Stimulated activated CD8-positive, alpha-beta memory T cell treated with anti-CD3 and anti-CD28 coated beads, Interleukin-15, amount 100 ng/mL, for 4 hours (primary cell): ENCODE data around the gene TNFAIP3.

Experiments
- DNase-seq, 2 donors: peaks; one replicate each; pipeline ENCODE4 v3.0.0-alpha.2; 2020; ENCODE audit warnings: low read depth in 2 of 2

TNFAIP3 gene

DNA sequence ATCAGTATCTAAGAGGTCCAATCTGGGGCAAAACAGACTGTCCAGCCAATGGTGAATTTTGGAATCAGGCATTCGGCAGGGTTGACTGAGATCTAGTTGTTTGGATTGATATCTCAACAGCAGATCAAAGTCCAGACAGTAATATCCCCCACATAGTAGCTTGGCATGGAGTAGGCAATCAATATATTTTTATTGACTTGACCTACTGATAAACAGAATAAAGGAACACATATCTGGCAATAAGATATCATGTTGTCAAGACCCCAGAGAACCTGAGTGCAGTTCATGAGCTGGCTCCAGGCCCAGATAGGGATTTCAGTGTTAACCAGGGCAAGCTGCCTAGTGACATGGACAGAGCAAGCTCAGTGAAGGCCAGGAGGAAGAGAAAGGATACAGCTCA lies 34.4 kb downstream of the TNFAIP3 start:
- DNase-seq, result no peak

DNA sequence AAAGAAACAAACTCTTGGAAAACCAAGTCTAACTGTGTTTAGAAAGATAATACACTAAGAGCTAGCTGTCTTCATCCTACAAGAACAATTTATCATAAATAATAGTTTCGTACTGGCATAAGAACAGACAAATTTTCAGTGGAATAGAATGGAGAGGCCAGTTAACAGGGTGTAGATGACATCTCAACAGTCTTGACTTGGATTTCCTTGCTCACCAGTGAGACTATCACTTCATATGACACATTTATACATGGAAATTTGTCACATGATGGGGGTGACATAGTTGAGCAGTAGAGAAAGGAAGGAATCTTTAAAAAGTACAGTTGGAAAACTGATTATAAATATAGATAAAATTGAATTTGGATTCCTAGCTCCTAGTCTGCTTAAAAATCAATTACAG lies 35.6 kb downstream of the TNFAIP3 start:
- DNase-seq, result no peak

DNA sequence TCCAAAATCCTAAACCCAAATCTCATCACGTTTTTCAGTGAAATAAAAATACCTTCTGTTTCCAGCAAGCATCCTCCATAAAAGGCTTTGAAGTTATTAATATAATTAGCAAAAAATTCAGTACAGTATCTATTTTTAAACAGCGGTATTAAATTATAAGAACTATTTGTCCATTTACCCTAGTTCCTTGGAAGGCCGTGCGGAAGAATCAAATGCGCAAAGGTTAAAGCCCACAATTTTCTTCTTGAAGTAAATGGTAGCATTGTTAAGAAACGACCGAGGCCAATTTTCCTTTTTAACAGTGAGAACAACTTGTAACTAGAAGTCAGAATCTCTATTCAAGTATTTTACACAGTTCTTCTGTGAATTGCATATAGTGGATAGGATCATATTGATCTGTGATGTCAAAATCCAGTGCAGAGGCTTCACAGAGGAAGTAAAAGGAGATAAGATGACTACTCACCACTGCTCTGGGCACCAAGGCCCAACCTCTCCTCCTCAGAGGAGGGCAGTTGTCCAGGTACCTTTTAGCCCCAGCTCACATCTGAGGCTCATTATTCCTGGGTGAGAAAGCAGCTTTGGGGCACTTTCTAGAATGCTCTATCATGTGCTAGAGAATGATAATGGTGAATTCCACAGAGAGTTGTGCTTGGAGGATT lies 36.3 kb downstream of the TNFAIP3 start:
- DNase-seq, result no peak

DNA sequence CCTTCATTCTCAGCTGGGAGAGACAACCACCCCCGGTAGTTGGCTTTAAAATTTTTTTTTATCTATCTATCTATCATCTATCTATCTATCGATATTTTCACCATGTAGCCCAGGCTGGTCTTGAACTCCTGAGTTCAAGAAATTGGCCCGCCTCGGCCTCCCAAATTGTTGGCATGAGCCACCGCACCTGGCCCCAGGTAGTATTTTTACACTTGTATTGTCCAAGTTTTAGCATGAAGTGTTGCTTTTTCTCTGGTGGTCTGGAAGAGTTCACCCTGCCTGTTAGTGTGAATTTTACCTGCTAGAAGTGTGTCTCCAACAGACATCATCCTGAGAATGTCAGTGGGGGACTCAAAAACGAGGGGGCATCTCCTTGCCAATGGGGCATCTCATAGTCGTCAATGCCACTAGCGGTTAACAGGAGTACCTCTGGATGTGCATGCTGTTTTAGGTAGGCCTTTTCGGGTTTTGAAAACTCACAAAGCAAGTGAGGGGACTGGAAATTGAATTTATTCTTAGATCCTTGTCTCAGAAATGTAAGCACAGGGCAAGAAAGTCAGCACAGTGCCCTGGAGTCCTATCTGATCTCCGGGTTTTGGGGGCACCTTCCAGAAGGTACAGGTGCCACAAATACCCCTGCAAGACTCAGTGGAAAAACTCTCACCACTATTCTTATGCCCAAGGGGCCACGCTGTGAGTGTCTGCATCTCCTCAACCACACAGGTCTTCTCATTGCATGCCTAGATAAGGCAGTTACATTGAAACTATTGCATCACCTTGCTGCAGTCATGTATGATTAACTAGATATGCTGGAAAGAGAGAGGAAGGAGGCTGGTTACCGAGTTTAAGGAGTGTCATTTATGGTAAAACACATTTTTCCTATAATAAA lies 37.1 kb downstream of the TNFAIP3 start:
- peak in 1 of 2 donors; percentile 35 for DNase-seq

DNA sequence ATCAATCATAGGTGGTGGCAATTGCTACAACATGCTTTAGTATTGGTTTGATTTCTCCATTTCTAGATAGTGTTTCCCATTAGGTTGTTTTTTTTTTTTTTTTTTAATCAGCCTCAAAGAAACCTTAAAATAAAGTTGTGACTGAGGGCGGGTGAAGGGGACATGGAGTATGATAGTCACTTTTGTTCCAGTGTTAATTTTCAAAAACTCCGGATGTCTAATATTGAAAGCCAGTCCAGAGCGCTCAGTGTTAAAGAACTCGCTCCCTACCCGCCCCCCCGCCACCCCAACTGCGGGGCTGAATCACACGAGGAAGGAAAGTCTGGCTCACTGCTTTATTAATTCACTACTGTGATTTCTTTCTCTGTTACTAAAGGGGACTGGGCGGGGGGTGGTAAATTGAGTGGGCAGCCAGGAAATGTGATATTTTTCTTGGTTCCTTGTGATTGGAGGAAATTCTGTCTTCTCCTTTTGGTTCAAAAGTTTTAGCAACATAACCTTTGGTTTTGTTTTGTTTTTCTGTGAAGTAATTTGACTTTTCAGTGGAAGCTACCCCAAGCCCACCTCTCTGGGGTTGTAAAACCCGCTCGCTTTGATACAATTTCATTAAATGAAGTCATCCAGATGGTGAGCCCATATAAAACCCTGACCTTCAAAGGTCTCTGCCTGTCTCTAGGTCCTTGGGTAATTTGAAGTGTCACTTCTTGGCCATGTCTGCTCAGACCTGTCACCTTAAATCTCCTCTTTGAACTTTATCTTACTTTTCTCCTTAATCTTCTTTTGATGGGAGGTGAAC lies 38.0 kb downstream of the TNFAIP3 start:
- DNase-seq, result peak; percentile 68 to 80

DNA sequence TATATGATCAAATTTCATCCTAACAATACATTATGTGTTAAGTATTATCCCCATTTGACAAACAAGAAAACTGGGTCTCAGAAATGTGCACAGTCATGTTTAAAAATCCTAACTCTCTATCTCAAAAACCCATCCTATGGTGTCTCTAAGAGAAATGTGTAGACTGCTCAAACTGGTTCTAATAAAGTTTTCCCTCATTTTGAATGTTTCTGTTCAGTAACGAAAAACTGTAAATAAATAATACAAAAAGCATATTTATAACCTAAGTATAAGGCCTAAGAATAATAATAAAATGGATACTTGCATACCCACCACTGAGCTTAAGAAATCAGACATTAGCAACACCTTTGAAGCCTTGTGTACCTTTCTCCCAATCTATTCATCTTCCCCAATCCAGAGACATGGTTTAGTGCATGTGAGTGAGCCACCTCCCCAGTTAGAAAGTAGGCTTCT lies 39.0 kb downstream of the TNFAIP3 start:
- DNase-seq, result no peak

DNA sequence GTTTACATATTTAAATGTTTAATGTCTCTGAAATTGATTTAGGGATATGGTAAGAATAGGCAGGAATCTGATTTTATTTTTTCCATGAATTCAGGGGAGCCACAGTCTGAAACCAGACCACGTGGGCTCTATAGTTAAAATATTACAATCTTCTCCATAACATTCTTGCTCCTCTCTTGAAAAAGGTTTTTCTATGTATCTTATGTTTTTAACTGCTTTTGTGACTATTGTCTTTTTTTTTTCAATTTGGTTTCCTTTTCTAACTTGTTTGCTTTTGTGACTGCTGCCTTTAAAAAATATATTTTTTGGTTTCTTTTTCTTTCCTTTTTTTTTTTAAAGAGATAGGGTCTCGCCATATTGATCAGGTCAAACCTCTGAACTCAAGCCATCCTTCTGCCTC lies 40.1 kb downstream of the TNFAIP3 start:
- no peak for DNase-seq

DNA sequence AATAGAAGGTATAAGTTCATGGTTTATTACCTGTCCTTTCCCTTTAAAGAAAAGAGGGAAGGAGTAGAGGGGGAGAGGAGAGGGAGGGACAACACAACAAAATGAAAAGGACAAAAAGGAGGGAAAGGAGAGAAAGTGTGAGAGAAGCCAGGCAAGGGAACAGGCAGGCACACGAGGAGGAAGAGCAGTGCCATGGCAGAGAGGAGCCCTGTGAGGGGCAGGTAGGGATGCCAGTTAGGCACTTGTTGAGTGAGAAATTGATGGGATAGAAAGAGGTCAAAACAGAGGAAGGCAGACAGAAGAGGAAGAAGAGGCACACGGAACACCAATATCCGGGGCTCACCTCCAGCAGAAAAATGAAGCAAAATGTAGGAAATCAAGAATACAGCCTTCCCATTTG lies 42.5 kb downstream of the TNFAIP3 start:
- DNase-seq, result no peak

DNA sequence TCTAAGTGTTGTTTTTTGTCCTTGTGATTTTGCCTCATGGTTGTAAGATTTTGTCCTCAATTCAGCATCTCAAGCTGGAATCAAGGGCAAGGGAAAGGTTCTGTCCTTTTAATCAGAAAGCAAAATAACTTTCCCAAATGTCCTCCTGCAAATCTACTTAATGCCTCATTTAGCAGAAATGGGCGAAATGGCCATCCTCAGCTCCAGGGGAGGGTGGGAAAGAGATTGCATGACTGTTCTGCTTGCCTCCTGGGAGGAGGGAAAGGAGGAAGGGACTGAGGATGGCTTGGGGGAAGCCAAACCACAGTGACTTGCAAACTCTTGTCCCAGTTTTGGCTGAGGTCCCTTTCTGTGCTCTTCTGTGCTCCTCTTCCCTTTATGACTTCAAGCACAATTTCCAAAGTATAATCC lies 43.4 kb downstream of the TNFAIP3 start:
- DNase-seq, result no peak

DNA sequence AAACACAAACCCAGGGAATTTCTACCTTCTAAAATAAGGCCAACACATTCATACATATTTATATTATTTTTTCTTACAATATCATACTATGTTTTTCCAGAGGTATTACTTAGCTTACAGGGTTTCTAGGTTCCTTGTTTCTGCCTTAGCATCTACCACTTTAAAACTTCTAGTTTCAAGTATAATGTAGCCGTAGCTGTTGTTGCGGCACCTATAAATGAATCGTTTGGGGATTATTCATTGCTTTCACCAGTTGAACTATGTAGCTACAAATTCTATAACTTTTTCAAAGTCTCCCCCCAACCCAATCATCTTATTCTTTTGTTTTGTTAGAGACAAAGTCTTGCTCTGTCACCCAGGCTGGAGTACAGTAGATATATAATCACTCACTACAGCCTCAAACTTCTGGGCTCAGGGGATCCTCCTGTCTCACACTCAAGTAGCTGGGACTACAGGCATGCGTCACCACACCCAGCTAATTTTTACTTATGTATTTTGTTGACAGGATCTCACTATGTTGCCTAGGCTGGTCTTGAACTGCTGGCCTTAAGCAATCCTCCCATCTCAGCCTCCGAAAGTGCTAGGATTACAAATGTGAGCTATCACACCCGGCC lies 43.9 kb downstream of the TNFAIP3 start:
- no peak for DNase-seq

DNA sequence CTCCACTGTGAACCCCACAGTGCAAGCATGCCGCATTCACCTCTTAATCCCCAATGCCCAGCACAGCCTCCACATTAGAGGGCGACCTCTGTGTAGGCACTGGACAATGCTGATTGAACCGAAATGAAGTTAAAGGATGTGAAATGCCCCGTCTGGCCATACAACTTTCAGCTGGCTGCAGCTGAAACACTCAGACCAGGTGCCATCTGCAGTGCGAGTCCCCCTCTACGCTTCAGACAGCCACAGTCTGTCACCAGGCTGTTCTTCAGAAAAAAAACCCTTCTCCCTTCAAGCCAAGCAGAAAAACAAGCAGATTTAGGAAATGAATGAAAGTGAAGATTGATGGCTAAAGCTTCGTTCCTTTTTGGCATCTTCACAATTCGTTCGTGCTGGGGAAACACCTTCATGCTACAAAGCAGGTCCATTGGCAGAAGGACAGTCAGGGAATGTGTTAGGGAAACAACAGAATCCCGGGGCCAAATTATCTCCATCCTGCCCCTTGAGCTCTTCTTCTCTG lies 44.7 kb downstream of the TNFAIP3 start:
- no peak for DNase-seq

DNA sequence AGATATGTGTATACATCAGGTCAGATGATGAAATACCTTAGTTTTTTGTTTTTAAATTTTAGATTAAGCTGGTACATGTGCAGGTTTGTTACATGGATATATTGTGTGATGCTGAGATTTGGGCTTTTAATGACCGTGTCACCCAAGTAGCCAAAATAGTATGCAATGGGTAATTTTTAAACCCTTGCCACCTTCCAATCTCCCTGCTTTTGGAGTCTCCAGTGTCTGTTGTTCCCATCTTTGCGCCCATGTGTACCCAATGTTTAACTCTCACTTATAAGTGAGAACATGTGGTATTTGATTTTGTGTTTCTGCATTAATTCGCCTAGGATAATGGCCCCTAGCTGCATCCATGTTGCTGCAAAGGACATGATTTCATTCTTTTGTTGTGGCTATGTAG lies 45.8 kb downstream of the TNFAIP3 start:
- no peak for DNase-seq

DNA sequence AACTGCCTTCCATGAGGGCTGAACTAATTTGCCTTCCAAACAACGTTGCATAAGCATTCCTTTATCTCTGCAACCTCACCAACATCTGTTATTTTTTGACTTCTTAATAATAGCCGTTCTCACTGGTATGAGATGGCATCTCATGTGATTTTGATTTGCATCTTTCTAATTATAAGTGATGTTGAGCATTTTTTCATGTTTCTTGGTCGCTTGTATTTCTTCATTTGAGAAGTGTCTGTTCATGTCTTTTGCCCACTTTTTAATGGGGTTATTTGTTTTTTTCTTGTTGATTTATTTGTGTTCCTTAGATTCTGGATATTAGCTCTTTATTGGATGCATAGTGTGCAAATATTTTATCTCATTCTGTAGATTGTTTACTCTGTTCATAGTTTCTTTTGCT lies 46.4 kb downstream of the TNFAIP3 start:
- DNase-seq, result no peak

DNA sequence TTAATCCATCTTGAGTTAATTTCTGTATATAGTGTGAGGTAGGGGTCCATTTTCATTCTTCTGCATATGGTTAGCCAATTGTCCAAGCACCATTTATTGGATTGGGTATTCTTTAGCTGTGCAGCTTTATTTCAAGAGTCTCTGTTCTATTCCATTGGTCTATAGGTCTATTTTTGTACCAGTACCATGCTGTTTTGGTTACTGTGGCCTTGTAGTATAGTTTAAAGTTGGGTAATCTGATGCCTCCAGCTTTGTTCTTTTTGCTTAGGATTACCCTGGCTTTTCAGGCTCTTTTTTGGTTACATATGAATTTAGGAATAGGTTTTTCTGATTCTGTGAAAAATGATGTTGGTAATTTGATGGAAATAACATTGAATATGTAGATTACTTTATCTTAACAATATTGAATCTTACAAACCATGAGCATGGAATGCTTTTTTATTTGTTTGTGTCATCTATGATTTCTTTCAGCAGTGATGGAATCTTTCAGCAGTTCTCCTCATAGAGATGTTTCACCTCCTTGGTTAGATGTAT lies 47.0 kb downstream of the TNFAIP3 start:
- no peak for DNase-seq

DNA sequence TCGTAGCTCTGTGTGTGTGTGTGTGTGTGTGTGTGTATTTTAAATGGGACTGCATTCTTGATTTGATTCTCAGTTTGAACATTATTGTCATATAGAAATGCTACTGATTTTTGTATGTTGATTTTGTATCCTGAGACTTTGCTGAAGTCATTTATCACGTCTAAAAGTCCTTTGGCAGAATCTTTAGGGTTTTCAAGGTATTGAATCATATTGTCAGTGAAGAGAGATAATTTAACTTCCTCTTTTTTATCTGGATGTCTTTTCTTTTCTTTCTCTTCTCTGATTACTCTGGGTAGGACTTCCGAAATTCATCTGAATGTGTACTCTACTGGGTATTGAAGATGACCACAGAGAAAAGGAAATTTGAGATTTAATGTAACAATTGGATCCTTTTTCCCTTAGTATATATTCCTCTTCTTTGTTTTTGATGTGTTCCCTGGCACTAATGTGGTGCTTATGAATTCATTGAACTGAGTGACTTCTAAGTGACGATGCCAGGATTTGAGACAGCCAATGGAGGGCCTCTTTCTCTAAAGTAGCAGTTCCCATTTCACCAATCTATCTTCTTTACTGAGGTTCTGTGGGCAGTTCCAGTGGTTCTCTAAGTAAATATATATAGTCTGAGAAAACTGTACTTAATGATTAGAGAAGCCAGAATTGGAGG lies 47.6 kb downstream of the TNFAIP3 start:
- DNase-seq, result no peak

DNA sequence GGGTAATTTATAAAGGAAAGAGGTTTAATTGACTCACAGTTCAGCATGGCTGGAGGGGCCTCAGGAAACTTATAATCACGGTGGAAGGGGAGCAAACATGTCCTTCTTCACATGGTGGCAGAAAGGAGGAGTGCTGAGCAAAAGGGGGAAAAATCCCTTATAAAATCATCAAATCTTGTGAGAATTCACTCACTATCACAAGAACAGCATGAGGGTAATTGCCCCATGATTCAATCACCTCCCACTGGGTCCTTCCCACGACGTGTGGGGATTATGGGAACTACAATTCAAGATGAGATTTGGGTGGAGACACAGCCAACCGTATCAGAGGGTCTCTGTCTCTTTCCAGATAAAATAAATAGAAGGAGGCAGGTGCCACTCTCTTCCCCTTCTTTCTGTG lies 48.7 kb downstream of the TNFAIP3 start:
- DNase-seq, result no peak

DNA sequence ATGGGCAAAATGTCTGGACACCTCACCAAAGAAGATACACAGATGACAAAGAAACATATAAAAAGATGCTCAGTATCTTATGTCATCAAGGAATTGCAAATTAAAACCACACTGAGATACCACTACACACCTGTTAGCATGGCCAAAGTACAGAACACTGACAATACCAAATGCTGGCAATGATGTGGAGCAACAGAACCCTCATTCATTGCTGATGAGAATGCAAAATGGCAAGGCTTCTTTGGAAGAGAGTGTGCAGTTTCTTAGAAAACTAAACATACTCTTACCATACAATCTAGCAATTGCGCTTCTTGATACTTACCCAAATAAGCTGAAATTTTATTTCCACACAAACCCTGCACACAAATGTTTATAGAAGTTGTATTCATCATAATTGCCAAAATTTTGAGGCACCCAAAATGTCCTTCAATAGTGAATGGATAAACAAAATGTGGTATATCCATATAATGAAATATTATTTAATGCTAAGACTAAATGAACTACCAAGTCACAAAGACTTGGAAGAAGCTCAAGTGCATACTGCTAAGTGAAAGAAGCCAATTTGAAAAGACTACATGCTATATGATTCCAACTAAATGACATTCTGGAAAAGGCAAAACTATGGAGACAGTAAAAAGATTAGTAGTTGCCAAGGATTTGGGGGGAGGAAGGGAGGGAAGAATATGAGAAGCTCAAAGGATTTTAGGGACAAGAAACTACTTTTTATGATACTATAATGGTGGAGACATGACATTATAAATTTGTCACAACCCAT lies 50.7 kb downstream of the TNFAIP3 start:
- no peak for DNase-seq

DNA sequence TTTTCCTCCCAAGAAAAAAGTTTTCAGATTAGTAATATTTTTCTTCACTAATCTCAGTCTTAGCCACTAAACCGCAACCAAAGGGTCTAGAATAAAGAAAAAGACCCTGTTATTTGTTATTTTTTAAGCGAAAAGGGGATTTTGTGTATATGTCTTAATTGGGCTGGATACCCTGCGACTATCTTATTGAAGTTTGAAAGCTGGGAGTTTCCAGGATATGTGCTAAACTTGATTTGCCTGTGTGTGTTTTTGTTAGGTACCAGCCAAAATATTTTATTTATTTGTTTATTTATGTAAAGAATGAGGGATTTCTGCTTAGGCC lies 52.4 kb downstream of the TNFAIP3 start:
- no peak for DNase-seq

DNA sequence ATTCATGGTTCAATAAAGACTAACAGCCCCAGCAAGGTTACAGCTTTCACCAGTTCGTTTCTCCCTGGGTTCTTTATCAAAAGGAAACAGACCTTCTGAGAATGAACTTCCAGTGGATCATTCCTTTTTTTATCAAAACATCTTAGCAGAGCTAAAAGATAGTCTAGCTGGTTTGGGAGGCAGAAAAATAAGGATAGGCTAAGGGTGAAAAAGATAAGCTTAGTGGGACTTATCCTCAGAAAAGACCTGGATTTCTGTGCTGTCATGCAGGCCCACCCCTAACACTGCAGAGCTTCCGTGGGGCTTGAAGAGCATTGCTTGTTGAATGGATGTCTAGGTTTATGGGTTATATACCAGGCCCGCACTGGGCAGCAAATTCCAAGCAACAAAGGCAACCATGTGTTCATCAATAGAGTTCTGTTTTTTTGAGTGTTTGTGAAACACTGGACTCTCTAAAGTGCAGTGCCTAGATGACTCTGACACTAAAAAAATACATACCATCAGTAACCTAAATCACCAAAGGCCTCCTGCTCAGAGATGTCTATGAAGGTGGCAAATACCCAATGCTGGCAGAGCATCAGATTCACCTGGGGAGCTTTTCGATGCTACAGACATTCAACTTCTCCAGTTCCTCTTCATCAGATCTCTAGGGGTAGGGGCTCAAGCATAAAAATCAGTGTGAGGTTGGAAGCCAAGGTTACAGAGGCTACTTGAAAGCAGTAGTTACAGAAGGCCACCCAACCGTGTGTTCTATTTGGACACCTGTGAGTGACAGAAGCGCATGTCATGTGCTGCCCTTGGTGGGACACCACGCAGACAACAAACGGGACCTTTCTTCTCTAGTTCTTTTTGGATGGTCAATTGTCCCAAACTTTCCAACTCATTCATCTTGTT lies 53.0 kb downstream of the TNFAIP3 start:
- no peak for DNase-seq
